Peyer's patch (tissue), 4 donors: ENCODE measurements around the gene FBL. TPM values are rescaled to one million over a fixed set of nuclear protein-coding genes. Genes with fewer than 3 reads are reported as not detected.

Source experiments
- DNase-seq, 3 donors: peaks; one replicate each; pipeline ENCODE4 v3.0.0-alpha.2; 2017 to 2019
- H3K27ac ChIP-seq, 4 donors: fragments of 200-600 bp; sonication (generic); one replicate each; pipeline ENCODE4 v1.5.1; 2016 to 2019
- H3K27me3 ChIP-seq, 2 donors: fragments of 200-600 bp; sonication (generic); one replicate each; pipeline ENCODE4 v1.5.1; 2019
- H3K36me3 ChIP-seq, 3 donors: fragments of 200-600 bp; sonication (generic); one replicate each; pipeline ENCODE4 v1.5.1; 2016 to 2019
- H3K4me1 ChIP-seq, 4 donors: fragments of 200-600 bp; sonication (generic); one replicate each; pipeline ENCODE4 v1.5.1; 2016 to 2019
- H3K4me3 ChIP-seq, 4 donors: fragments of 200-600 bp; sonication (generic); 1 replicate in 3 of 4; 2 replicates in 1 of 4; pipeline ENCODE4 v1.5.1; 2016 to 2019; ENCODE audit warnings: mild to moderate bottlenecking in 1 of 4
- H3K9me3 ChIP-seq, 4 donors: fragments of 200-600 bp; sonication (generic); one replicate each; pipeline ENCODE4 v1.5.1; 2016 to 2019; ENCODE audit warnings: mild to moderate bottlenecking in 1 of 4
- CTCF ChIP-seq, 6 experiments: fragments of 450-650 bp in 4 of 6; fragments of 200-600 bp in 2 of 6; sonication (generic) in 1 of 6; IDR thresholded peaks; one replicate each; pipeline ENCODE4 v1.5.1; 2017 to 2019; ENCODE audit warnings: antibody characterized with exemption in 6 of 6, mild to moderate bottlenecking in 3 of 6, moderate library complexity in 1 of 6
- POLR2A ChIP-seq, 2 donors: fragments of 450-650 bp; IDR thresholded peaks; one replicate each; pipeline ENCODE4 v1.5.1; 2017; ENCODE audit warnings: antibody characterized with exemption in 2 of 2, mild to moderate bottlenecking in 2 of 2, moderate library complexity in 2 of 2
- total RNA-seq, 4 donors: library from RNA; depleted of rRNA; stranded (reverse); fragments of >200 nt; gene quantifications; one replicate each; pipeline ENCODE4 v1.1.0, GENCODE V29; 2016

Gene FBL
- total RNA-seq, 4 donors from 2014 or later = 42.4 to 206 (median 103) TPM

GRCh38 chr19:39827216-39827615 is 19.0 kb downstream of the FBL start:
- Histone ChIP-seq H3K4me3 (no peak overlapping the region), H3K27ac (no peak overlapping the region), H3K9me3 (no peaks in the 10 kb centered on the region), H3K27me3 (no peaks in the 10 kb centered on the region), H3K4me1 (peaks cover 0 to 23% (median 4%) of the 10 kb centered on the region in 4 donors), H3K36me3 (peaks cover 0 to 68% (median 0%) of the 10 kb centered on the region in 3 donors)
- no peak for DNase-seq
- TF ChIP-seq CTCF (IDR thresholded peaks at IDR 0.05) (no peak), POLR2A (IDR thresholded peaks at IDR 0.05) (no peak)

GRCh38 chr19:39826311-39826945 is 19.8 kb downstream of the FBL start:
- peaks cover 0 to 61% (median 0%) of the 10 kb centered on the region in 3 donors for H3K36me3 ChIP-seq
- H3K9me3 ChIP-seq = no peaks in the 10 kb centered on the region
- DNase-seq = peak in 1 of 3 donors; percentile 44
- no peaks in the 10 kb centered on the region for H3K27me3 ChIP-seq
- H3K27ac ChIP-seq = no peak overlapping the region
- peaks cover 0 to 16% (median 4%) of the 10 kb centered on the region in 4 donors for H3K4me1 ChIP-seq
- no peak overlapping the region for H3K4me3 ChIP-seq
- TF ChIP-seq POLR2A (IDR thresholded peaks at IDR 0.05) (no peak), CTCF (IDR thresholded peaks at IDR 0.05) (no peak)

GRCh38 chr19:39825531-39826076 is 20.6 kb downstream of the FBL start:
- Histone ChIP-seq H3K4me1 (peaks cover 0 to 16% (median 4%) of the 10 kb centered on the region in 4 donors), H3K36me3 (peaks cover 0 to 53% (median 0%) of the 10 kb centered on the region in 3 donors), H3K9me3 (no peaks in the 10 kb centered on the region), H3K27me3 (no peaks in the 10 kb centered on the region), H3K4me3 (no peak overlapping the region), H3K27ac (no peak overlapping the region)
- no peak for TF ChIP-seq CTCF (IDR thresholded peaks at IDR 0.05)
- DNase-seq = no peak

- TF ChIP-seq POLR2A (IDR thresholded peaks at IDR 0.05) (no peak), CTCF (IDR thresholded peaks at IDR 0.05) (no peak)
- Histone ChIP-seq H3K4me1 (peaks cover 0 to 16% (median 4%) of the 10 kb centered on the region in 4 donors), H3K27me3 (no peaks in the 10 kb centered on the region), H3K4me3 (peak overlapping the region in 1 of 4 donors; percentile 66), H3K9me3 (no peaks in the 10 kb centered on the region), H3K27ac (peak overlapping the region in 2 of 4 donors; percentile 63 to 65), H3K36me3 (peaks cover 0 to 48% (median 0%) of the 10 kb centered on the region in 3 donors)
- DNase-seq = no peak
Measured at GRCh38 chr19:39825093-39825463, 21.1 kb downstream of the FBL start.

GRCh38 chr19:39824143-39825092 is 21.8 kb downstream of the FBL start:
- TF ChIP-seq CTCF (IDR thresholded peaks at IDR 0.05) = peak in 4 of 6 experiments; percentile 18 to 33 (median 24)
- TF ChIP-seq POLR2A (IDR thresholded peaks at IDR 0.05) = peak in 1 of 2 donors; percentile 43
- H3K4me3 ChIP-seq = peak overlapping the region; percentile 38 to 76 (median 70)
- H3K9me3 ChIP-seq = no peaks in the 10 kb centered on the region
- H3K4me1 ChIP-seq = peaks cover 0 to 16% (median 4%) of the 10 kb centered on the region in 4 donors
- H3K36me3 ChIP-seq = peaks cover 0 to 41% (median 0%) of the 10 kb centered on the region in 3 donors
- H3K27me3 ChIP-seq = no peaks in the 10 kb centered on the region
- peak; percentile 85 to 95 (median 92) for DNase-seq
- peak overlapping the region in 3 of 4 donors; percentile 57 to 74 (median 65) for H3K27ac ChIP-seq
